GM12891 (cell line): Measurements from ENCODE around the gene MMP24OS.

Experiments used
- PAX5 ChIP-seq: IDR thresholded peaks from 2 replicates; pipeline ENCODE4 v1.6.1; 2011; ENCODE audit warnings: low read length, moderate library complexity, mild to moderate bottlenecking; ENCODE audit not compliant: insufficient read depth, severe bottlenecking
- POLR2A ChIP-seq: IDR thresholded peaks from 2 replicates; pipeline ENCODE4 v1.6.1; 2011; ENCODE audit warnings: low read depth, low read length, control low read depth
- POLR2AphosphoS5 ChIP-seq: IDR thresholded peaks from 2 replicates; pipeline ENCODE4 v1.6.1; 2011; ENCODE audit warnings: low read depth, low read length, control low read depth
- POU2F2 ChIP-seq: IDR thresholded peaks from 2 replicates; pipeline ENCODE4 v1.6.1; 2011; ENCODE audit warnings: low read depth, mild to moderate bottlenecking, control low read depth, low read length, moderate library complexity
- TAF1 ChIP-seq: IDR thresholded peaks from 2 replicates; pipeline ENCODE4 v1.6.1; 2011; ENCODE audit warnings: low read depth, low read length, control low read depth

DNA sequence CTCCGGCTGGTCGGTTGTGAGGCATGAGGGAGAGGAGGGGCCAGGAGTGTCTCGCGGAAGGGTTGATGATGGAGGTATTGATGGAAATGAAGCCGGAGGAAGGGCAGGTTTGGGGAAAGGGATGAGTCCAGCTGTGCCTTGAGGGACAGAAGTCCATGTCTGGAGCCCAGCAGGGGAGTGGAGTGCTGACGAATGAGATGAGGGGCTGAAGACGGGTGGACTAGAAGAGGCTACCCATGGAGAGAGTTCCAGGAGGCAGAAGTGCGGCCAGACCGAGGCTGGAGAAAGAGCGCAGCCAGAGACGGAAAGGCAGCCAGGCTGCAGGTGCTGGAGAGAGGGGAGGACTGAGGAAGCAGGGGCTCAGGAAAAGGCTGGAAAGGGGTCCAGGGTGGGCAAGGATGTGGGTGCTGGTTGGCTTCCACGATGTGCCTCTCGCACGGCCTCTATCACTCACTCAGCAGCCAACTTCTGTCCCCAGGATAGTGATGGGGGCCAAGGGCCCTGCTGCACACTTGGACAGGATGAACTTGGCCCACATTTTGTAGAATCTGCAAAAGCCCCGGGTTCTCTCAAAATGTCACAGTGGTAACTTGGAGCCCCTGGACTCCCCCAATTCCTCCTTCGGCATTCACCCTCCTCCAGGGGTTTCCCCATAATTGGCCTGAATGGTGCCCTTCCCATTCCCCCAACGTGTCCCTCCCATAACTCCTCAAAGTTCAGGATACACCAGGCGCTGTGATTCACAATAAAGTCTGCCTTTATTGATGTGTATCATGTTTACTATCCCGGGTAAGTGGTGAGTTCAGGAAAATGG lies 7.3 kb upstream of the MMP24OS start:
- TF ChIP-seq TAF1 (no peak), PAX5 (no peak), POLR2AphosphoS5 (no peak), POLR2A (no peak), POU2F2 (no peak)
